IMR-90 (cell line): ENCODE data around the gene MTURN. TPM values are rescaled to one million over a fixed set of nuclear protein-coding genes. Genes with fewer than 3 reads are reported as not detected.

Source experiments
- ATAC-seq: fragments of 200-7000 bp; cut with Tn5 transposase; 2 replicates; pipeline ENCODE4 v1.9.1; 2020; ENCODE audit warnings: low read depth, mild to moderate bottlenecking, moderate library complexity
- BruUV-seq: library from RNA; stranded (reverse); fragments of 400-500 nt; replicated peaks from 2 replicates; lab custom pipeline; 2021; lab: Mats Ljungman, UMichigan
- CTCF ChIA-PET: fragments of 300-600 bp; formaldehyde crosslinking; extraction: SDS; loops from one replicate; lab custom pipeline; 2021; ENCODE audit warnings: antibody characterized with exemption; lab: Yijun Ruan, JAX
- POLR2A ChIA-PET: fragments of 300-600 bp; sonication (Branson Sonifier 250); formaldehyde crosslinking; loops from one replicate; lab custom pipeline; 2022; ENCODE audit warnings: antibody characterized with exemption; ENCODE audit not compliant: unreplicated experiment; lab: Charles Lee
- DNase-seq: peaks from one replicate; pipeline ENCODE4 v3.0.0; 2013
- H2AFZ ChIP-seq: replicated peaks from 2 replicates; pipeline ENCODE3; 2013; ENCODE audit warnings: low read length, mild to moderate bottlenecking; ENCODE audit not compliant: poor library complexity
- H2AK5ac ChIP-seq: 2 replicates; pipeline ENCODE4 v1.6.1; 2013; ENCODE audit warnings: low read depth, low read length, inconsistent platforms
- H2AK9ac ChIP-seq: replicated peaks from 2 replicates; pipeline ENCODE3; 2013; ENCODE audit warnings: mild to moderate bottlenecking, low read depth, low read length, moderate library complexity; ENCODE audit not compliant: poor library complexity
- H2BK120ac ChIP-seq: 2 replicates; pipeline ENCODE4 v1.6.1; 2013; ENCODE audit warnings: low read depth, low read length, inconsistent platforms
- H2BK15ac ChIP-seq: 3 replicates; pipeline ENCODE4 v1.6.1; 2013; ENCODE audit warnings: low read depth, low read length, inconsistent platforms
- H2BK20ac ChIP-seq: 2 replicates; pipeline ENCODE4 v1.6.1; 2013; ENCODE audit warnings: low read depth, mild to moderate bottlenecking, inconsistent platforms, low read length, moderate library complexity
- H2BK5ac ChIP-seq: 2 replicates; pipeline ENCODE4 v1.6.1; 2013; ENCODE audit warnings: mild to moderate bottlenecking, low read depth, low read length, inconsistent platforms; ENCODE audit not compliant: poor library complexity, severe bottlenecking
- H3K14ac ChIP-seq: replicated peaks from 2 replicates; pipeline ENCODE4 v1.6.1; 2013; ENCODE audit warnings: low read depth, low read length, inconsistent platforms
- H3K18ac ChIP-seq: 2 replicates; pipeline ENCODE4 v1.6.1; 2013; ENCODE audit warnings: low read depth, low read length, control low read depth
- H3K23ac ChIP-seq: 2 replicates; pipeline ENCODE4 v1.6.1; 2013; ENCODE audit warnings: low read depth, low read length, inconsistent platforms
- H3K27ac ChIP-seq: 2 replicates; pipeline ENCODE4 v1.5.1; 2013; ENCODE audit warnings: mild to moderate bottlenecking, control low read depth, low read length; ENCODE audit not compliant: insufficient read depth
- H3K27me3 ChIP-seq: 2 replicates; pipeline ENCODE4 v1.6.1; 2013; ENCODE audit warnings: low read length; ENCODE audit not compliant: control insufficient read depth, insufficient read depth
- H3K36me3 ChIP-seq: 2 replicates; pipeline ENCODE4 v1.6.1; 2013; ENCODE audit warnings: low read length, mixed read lengths; ENCODE audit not compliant: control insufficient read depth, insufficient read depth
- H3K4ac ChIP-seq: 2 replicates; pipeline ENCODE4 v1.6.1; 2013; ENCODE audit warnings: low read depth, low read length, inconsistent platforms
- H3K4me1 ChIP-seq: 2 replicates; pipeline ENCODE4 v1.6.1; 2013; ENCODE audit warnings: low read length, mixed read lengths; ENCODE audit not compliant: control insufficient read depth, insufficient read depth
- H3K4me2 ChIP-seq: 2 replicates; pipeline ENCODE4 v1.6.1; 2013; ENCODE audit warnings: low read depth, mild to moderate bottlenecking, control low read depth, low read length, moderate library complexity
- H3K4me3 ChIP-seq: 2 replicates; pipeline ENCODE4 v1.5.1; 2013; ENCODE audit warnings: low read depth, mild to moderate bottlenecking, control low read depth, low read length, moderate library complexity; ENCODE audit not compliant: insufficient read depth
- H3K56ac ChIP-seq: 2 replicates; pipeline ENCODE4 v1.6.1; 2013; ENCODE audit warnings: low read length, inconsistent platforms; ENCODE audit not compliant: insufficient read depth; ENCODE audit errors: extremely low read depth
- H3K79me1 ChIP-seq, 2 experiments: 2 replicates each; pipeline ENCODE4 v1.6.1; 2013; ENCODE audit warnings: low read length in 2 of 2, inconsistent platforms in 1 of 2, low read depth in 1 of 2
- H3K9ac ChIP-seq: 2 replicates; pipeline ENCODE4 v1.6.1; 2013; ENCODE audit warnings: low read depth, low read length, control low read depth
- H3K9me1 ChIP-seq: 2 replicates; pipeline ENCODE4 v1.6.1; 2013; ENCODE audit warnings: low read length, inconsistent platforms; ENCODE audit not compliant: insufficient read depth
- H3K9me3 ChIP-seq: 2 replicates; pipeline ENCODE4 v1.6.1; 2013; ENCODE audit warnings: low read length; ENCODE audit not compliant: control insufficient read depth, insufficient read depth
- H4K20me1 ChIP-seq: 2 replicates; pipeline ENCODE4 v1.6.1; 2013; ENCODE audit warnings: low read length, inconsistent platforms; ENCODE audit not compliant: insufficient read depth
- H4K5ac ChIP-seq: 2 replicates; pipeline ENCODE4 v1.6.1; 2013; ENCODE audit warnings: mild to moderate bottlenecking, low read depth, low read length, control low read depth
- H4K8ac ChIP-seq, 2 experiments: 2 replicates each; pipeline ENCODE4 v1.6.1; 2013; ENCODE audit warnings: low read depth in 2 of 2, low read length in 2 of 2, control low read depth in 1 of 2, inconsistent platforms in 1 of 2
- H4K91ac ChIP-seq: 2 replicates; pipeline ENCODE4 v1.6.1; 2013; ENCODE audit warnings: low read depth, low read length, inconsistent platforms; ENCODE audit not compliant: insufficient read depth
- CHD1 ChIP-seq: IDR thresholded peaks from 2 replicates; pipeline ENCODE4 v1.6.1; 2012; ENCODE audit warnings: low read depth, low read length, improper control_type of control experiment
- MAFK ChIP-seq: IDR thresholded peaks from 2 replicates; pipeline ENCODE4 v1.6.1; 2012; ENCODE audit warnings: low read depth, low read length, improper control_type of control experiment
- WGBS, 2 experiments: methylation state at CpG; one replicate each; pipeline versions ENCODE4 v1.1.5 to v1.1.7; 2013; ENCODE audit warnings: missing lambda C conversion rate in 2 of 2; ENCODE audit not compliant: insufficient read length in 1 of 2; ENCODE audit errors: extremely low coverage in 2 of 2; 5-methylcytosine and 5-hydroxymethylcytosine counted together
- dilution Hi-C: fragments of 300-500 bp; cut with HindIII; formaldehyde crosslinking; loops from one replicate; pipeline ENCODE4 v1.14.3; 2018; ENCODE audit warnings: low sequenced_read_pairs; ENCODE audit not compliant: unreplicated experiment
- in situ Hi-C: fragments of 300-500 bp; cut with MboI; formaldehyde crosslinking; loops from 3 replicates; pipeline ENCODE4 v1.14.3; 2019; ENCODE audit warnings: low sequenced_read_pairs, inconsistent platforms, mixed read lengths
- intact Hi-C: fragments of 100-400 bp; cut with micrococcal nuclease; formaldehyde crosslinking; loops from 2 replicates; pipeline ENCODE4 v1.10.0; 2022
- polyA plus RNA-seq, 3 experiments: library from polyadenylated mRNA; depleted of rRNA; stranded (reverse); fragments of >200 nt; gene quantifications; 2 replicates each; pipeline ENCODE4 v1.2.3, GENCODE V29; 2012; ENCODE audit warnings: low replicate concordance in 1 of 3
- total RNA-seq: library from RNA; depleted of rRNA; stranded (reverse); fragments of >200 nt; gene quantifications from 2 replicates; pipeline ENCODE4 v1.2.3, GENCODE V29; 2012

MTURN gene
- total and polyA plus RNA-seq, 2 of the 4 experiments (the other 2 are of a cell fraction): 2.8 to 5.6 TPM

- BruUV-seq: no TSS peak
- Histone ChIP-seq H2BK5ac (no peak overlapping the region), H3K4me3 (no peak overlapping the region), H3K56ac (no peak overlapping the region), H3K36me3 (no peaks in the 10 kb centered on the region), H2BK20ac (no peak overlapping the region), H2BK15ac (no peak overlapping the region), H3K23ac (no peak overlapping the region), H3K18ac (no peak overlapping the region), H2AFZ (no peak overlapping the region), H3K14ac (no peak overlapping the region), H4K91ac (no peak overlapping the region), H2AK9ac (no peak overlapping the region), H3K79me1 (no peaks in the 10 kb centered on the region; a peak in 1 of 4 replicates), H3K27me3 (no peaks in the 10 kb centered on the region), H3K9me3 (no peaks in the 10 kb centered on the region), H4K20me1 (no peaks in the 10 kb centered on the region), H3K4me1 (no peaks in the 10 kb centered on the region), H3K27ac (no peak overlapping the region), H2AK5ac (no peak overlapping the region), H2BK120ac (no peak overlapping the region), H3K9ac (no peak overlapping the region), H3K4me2 (no peak overlapping the region), H4K8ac (no peak overlapping the region), H4K5ac (no peak overlapping the region), H3K4ac (no peak overlapping the region), H3K9me1 (no peaks in the 10 kb centered on the region)
- CTCF ChIA-PET: no interaction called here
- ATAC-seq (no peak), DNase-seq (no peak)
- POLR2A ChIA-PET: interaction anchor here (0.6 kb wide), 1 partner anchor 31 kb away, joined by 3 read pairs; the partner anchor contains the start of gene MTURN
- dilution Hi-C loops: no loop called here
- TF ChIP-seq MAFK (peak; percentile 48; the same call in 1 of the 2 replicates), CHD1 (no peak)
- no CpG with 5 or more reads among the region's 1 CpG for WGBS, 2 experiments
- intact Hi-C loops: no loop called here
- in situ Hi-C loops: no loop called here
Observed at GRCh38 chr7:30104157-30104556, 30.6 kb upstream of the MTURN start.
